Mononuclear cell (primary cell): Measurements from ENCODE around the gene ADAM10. TPM values are rescaled to one million over a fixed set of nuclear protein-coding genes. Genes with fewer than 3 reads are reported as not detected.

Experiments
- H3K27me3 ChIP-seq: 2 replicates; pipeline ENCODE4 v1.6.0; 2011; ENCODE audit warnings: low read length, control low read depth; ENCODE audit not compliant: insufficient read depth
- H3K4me1 ChIP-seq: 2 replicates; pipeline ENCODE4 v1.5.1; 2011; ENCODE audit warnings: mild to moderate bottlenecking, low read length, control low read depth; ENCODE audit not compliant: insufficient read depth
- H3K4me3 ChIP-seq: 2 replicates; pipeline ENCODE4 v1.5.1; 2011; ENCODE audit warnings: mild to moderate bottlenecking, low read length, moderate library complexity
- H3K9me3 ChIP-seq: 2 replicates; pipeline ENCODE4 v1.5.1; 2011; ENCODE audit warnings: low read depth, mild to moderate bottlenecking, control low read depth, low read length
- total RNA-seq: library from RNA; depleted of rRNA; stranded (reverse); fragments of >200 nt; gene quantifications from one replicate; pipeline ENCODE4 v1.2.3, GENCODE V29; 2012

Gene ADAM10
- total RNA-seq, 1 donor: 97.6 TPM

GRCh38 chr15:58741032-58741431, 8.5 kb downstream of the ADAM10 start:
- H3K9me3 ChIP-seq: no peaks in the 10 kb centered on the region
- peaks cover 66% of the 10 kb centered on the region for H3K4me1 ChIP-seq
- H3K27me3 ChIP-seq: no peaks in the 10 kb centered on the region
- H3K4me3 ChIP-seq: no peak overlapping the region

GRCh38 chr15:58740436-58740835, 9.1 kb downstream of the ADAM10 start:
- H3K27me3 ChIP-seq: no peaks in the 10 kb centered on the region
- H3K4me3 ChIP-seq: no peak overlapping the region
- no peaks in the 10 kb centered on the region for H3K9me3 ChIP-seq
- peaks cover 60% of the 10 kb centered on the region for H3K4me1 ChIP-seq

GRCh38 chr15:58738046-58738707, 11.3 kb downstream of the ADAM10 start:
- Histone ChIP-seq H3K27me3 (no peaks in the 10 kb centered on the region), H3K9me3 (no peaks in the 10 kb centered on the region), H3K4me1 (peaks cover 57% of the 10 kb centered on the region), H3K4me3 (no peak overlapping the region)

- Histone ChIP-seq H3K4me1 (peaks cover 57% of the 10 kb centered on the region), H3K27me3 (no peaks in the 10 kb centered on the region), H3K4me3 (no peak overlapping the region), H3K9me3 (no peaks in the 10 kb centered on the region)
Observed at GRCh38 chr15:58737298-58737697, 12.2 kb downstream of the ADAM10 start.

GRCh38 chr15:58736018-58736643, 13.4 kb downstream of the ADAM10 start:
- H3K4me1 ChIP-seq: peaks cover 60% of the 10 kb centered on the region
- H3K9me3 ChIP-seq: no peaks in the 10 kb centered on the region
- H3K4me3 ChIP-seq: no peak overlapping the region
- no peaks in the 10 kb centered on the region for H3K27me3 ChIP-seq

- H3K4me1 ChIP-seq: peaks cover 59% of the 10 kb centered on the region
- H3K27me3 ChIP-seq: no peaks in the 10 kb centered on the region
- no peak overlapping the region for H3K4me3 ChIP-seq
- no peaks in the 10 kb centered on the region for H3K9me3 ChIP-seq
Observed at GRCh38 chr15:58734859-58735258, 14.6 kb downstream of the ADAM10 start.

- Histone ChIP-seq H3K4me1 (peaks cover 47% of the 10 kb centered on the region), H3K4me3 (no peak overlapping the region), H3K9me3 (no peaks in the 10 kb centered on the region), H3K27me3 (no peaks in the 10 kb centered on the region)
Observed at GRCh38 chr15:58732625-58733363, 16.7 kb downstream of the ADAM10 start.

GRCh38 chr15:58731756-58732535, 17.6 kb downstream of the ADAM10 start:
- Histone ChIP-seq H3K27me3 (no peaks in the 10 kb centered on the region), H3K4me3 (no peak overlapping the region), H3K4me1 (peaks cover 45% of the 10 kb centered on the region), H3K9me3 (no peaks in the 10 kb centered on the region)

- Histone ChIP-seq H3K4me1 (peaks cover 42% of the 10 kb centered on the region), H3K9me3 (no peaks in the 10 kb centered on the region), H3K4me3 (no peak overlapping the region), H3K27me3 (no peaks in the 10 kb centered on the region)
Observed at GRCh38 chr15:58726867-58727266, 22.6 kb downstream of the ADAM10 start.

- Histone ChIP-seq H3K27me3 (no peaks in the 10 kb centered on the region), H3K4me1 (peaks cover 28% of the 10 kb centered on the region), H3K4me3 (no peak overlapping the region), H3K9me3 (no peaks in the 10 kb centered on the region)
Observed at GRCh38 chr15:58724466-58724865, 25.0 kb downstream of the ADAM10 start.

GRCh38 chr15:58717357-58717756, 32.1 kb downstream of the ADAM10 start:
- H3K4me1 ChIP-seq: peaks cover 3% of the 10 kb centered on the region
- no peak overlapping the region for H3K4me3 ChIP-seq
- H3K27me3 ChIP-seq: no peaks in the 10 kb centered on the region
- no peaks in the 10 kb centered on the region for H3K9me3 ChIP-seq

GRCh38 chr15:58716027-58716426, 33.5 kb downstream of the ADAM10 start:
- Histone ChIP-seq H3K4me1 (peaks cover 3% of the 10 kb centered on the region), H3K9me3 (no peaks in the 10 kb centered on the region), H3K27me3 (no peaks in the 10 kb centered on the region), H3K4me3 (no peak overlapping the region)

GRCh38 chr15:58715266-58715917, 34.1 kb downstream of the ADAM10 start:
- Histone ChIP-seq H3K4me1 (peaks cover 3% of the 10 kb centered on the region), H3K9me3 (no peaks in the 10 kb centered on the region), H3K4me3 (no peak overlapping the region), H3K27me3 (no peaks in the 10 kb centered on the region)

GRCh38 chr15:58710701-58711100, 38.8 kb downstream of the ADAM10 start:
- peaks cover 3% of the 10 kb centered on the region for H3K4me1 ChIP-seq
- no peaks in the 10 kb centered on the region for H3K27me3 ChIP-seq
- no peaks in the 10 kb centered on the region for H3K9me3 ChIP-seq
- H3K4me3 ChIP-seq: no peak overlapping the region
